Rectal smooth muscle tissue (tissue), 1 donor: ENCODE data around the gene MICALL2.

ENCODE experiments used
- H3K27ac ChIP-seq: one replicate; pipeline ENCODE4 v1.7.0; 2013; ENCODE audit warnings: low read depth, low read length, inconsistent platforms
- H3K27me3 ChIP-seq: one replicate; pipeline ENCODE4 v1.7.0; 2013; ENCODE audit warnings: low read length; ENCODE audit not compliant: control insufficient read depth, insufficient read depth
- H3K36me3 ChIP-seq: one replicate; pipeline ENCODE4 v1.7.0; 2013; ENCODE audit warnings: low read length; ENCODE audit not compliant: control insufficient read depth, insufficient read depth
- H3K4me1 ChIP-seq: one replicate; pipeline ENCODE4 v1.7.0; 2013; ENCODE audit warnings: low read length; ENCODE audit not compliant: control insufficient read depth, insufficient read depth
- H3K4me3 ChIP-seq: one replicate; pipeline ENCODE4 v1.7.0; 2013; ENCODE audit warnings: low read length
- H3K9ac ChIP-seq: one replicate; pipeline ENCODE4 v1.7.0; 2013; ENCODE audit warnings: low read length

The MICALL2 gene

DNA sequence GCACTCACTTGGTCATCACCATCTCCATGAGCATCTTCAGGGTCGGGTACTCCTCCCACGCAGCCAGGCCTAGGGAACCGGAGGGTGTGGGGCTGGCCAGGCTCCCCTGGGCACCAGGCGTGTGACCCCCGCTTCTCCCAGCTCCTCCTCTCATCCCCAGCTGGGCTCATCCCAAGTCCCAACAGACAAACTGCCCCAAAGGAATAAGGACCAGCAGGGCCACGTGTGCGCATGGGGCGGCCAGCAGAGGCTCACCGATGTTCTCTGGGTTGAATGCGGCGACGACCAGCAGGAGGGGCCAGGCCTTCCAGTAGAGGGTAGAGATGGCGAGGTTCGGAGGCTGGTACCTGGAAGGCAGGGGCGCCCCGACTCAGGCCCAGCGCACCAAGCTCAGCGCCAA is 30.1 kb upstream of the MICALL2 start:
- Histone ChIP-seq H3K27me3 (no peaks in the 10 kb centered on the region), H3K4me1 (no peaks in the 10 kb centered on the region), H3K9ac (no peak overlapping the region), H3K36me3 (peaks cover 47% of the 10 kb centered on the region), H3K4me3 (no peak overlapping the region), H3K27ac (no peak overlapping the region)

GRCh38 chr7:1488016-1488415 is 28.7 kb upstream of the MICALL2 start:
- no peaks in the 10 kb centered on the region for H3K4me1 ChIP-seq
- peaks cover 55% of the 10 kb centered on the region for H3K36me3 ChIP-seq
- H3K27me3 ChIP-seq = no peaks in the 10 kb centered on the region
- no peak overlapping the region for H3K4me3 ChIP-seq
- no peak overlapping the region for H3K9ac ChIP-seq
- no peak overlapping the region for H3K27ac ChIP-seq

DNA sequence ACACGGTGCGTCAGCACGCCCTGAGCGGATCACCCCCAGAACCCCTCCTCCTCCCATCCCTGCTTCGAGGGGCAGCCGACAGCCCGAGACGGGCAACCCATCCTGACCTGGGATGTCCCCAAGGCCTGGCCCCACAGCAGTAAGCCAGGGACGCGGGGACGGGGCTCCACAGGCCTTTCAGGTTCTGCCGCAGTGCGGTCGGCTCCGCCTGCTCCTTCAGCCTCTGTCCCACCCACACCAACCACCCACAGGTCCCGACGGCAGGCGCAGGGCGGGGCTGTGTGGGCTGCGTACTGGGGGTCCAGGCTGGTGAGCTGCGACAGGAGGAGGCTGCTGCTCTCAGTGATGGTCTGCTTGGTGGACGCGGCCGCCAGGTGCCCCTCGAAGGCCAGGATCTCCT is 28.2 kb upstream of the MICALL2 start:
- H3K4me3 ChIP-seq = no peak overlapping the region
- H3K9ac ChIP-seq = no peak overlapping the region
- H3K27me3 ChIP-seq = no peaks in the 10 kb centered on the region
- H3K36me3 ChIP-seq = peaks cover 60% of the 10 kb centered on the region
- no peak overlapping the region for H3K27ac ChIP-seq
- no peaks in the 10 kb centered on the region for H3K4me1 ChIP-seq

- Histone ChIP-seq H3K36me3 (peaks cover 55% of the 10 kb centered on the region), H3K4me1 (no peaks in the 10 kb centered on the region), H3K27ac (no peak overlapping the region), H3K9ac (no peak overlapping the region), H3K4me3 (no peak overlapping the region), H3K27me3 (no peaks in the 10 kb centered on the region)
These were observed 27.3 kb upstream of the MICALL2 start for GRCh38 chr7:1486571-1486970.

DNA sequence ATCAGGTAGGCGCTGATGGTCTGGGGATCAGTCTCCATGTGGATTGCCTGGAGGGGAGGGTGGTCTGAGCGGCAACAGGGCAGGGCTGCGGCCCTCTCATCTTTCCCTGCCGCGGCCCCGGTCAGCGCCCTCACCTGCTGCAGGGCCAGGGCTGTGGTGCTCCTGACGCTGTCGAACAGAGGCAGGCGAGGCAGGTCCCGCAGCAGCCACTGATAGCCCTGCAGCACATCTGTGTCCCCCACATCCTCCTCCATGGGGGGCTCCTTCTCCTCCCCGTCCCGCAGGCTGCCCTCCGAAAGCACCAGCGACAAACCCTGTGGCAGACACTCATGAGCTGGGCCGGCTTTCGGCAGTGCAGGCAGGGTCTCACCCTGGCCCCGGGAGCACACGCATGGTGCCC is 25.9 kb upstream of the MICALL2 start:
- Histone ChIP-seq H3K36me3 (peaks cover 45% of the 10 kb centered on the region), H3K9ac (no peak overlapping the region), H3K27me3 (no peaks in the 10 kb centered on the region), H3K27ac (no peak overlapping the region), H3K4me3 (no peak overlapping the region), H3K4me1 (no peaks in the 10 kb centered on the region)

DNA sequence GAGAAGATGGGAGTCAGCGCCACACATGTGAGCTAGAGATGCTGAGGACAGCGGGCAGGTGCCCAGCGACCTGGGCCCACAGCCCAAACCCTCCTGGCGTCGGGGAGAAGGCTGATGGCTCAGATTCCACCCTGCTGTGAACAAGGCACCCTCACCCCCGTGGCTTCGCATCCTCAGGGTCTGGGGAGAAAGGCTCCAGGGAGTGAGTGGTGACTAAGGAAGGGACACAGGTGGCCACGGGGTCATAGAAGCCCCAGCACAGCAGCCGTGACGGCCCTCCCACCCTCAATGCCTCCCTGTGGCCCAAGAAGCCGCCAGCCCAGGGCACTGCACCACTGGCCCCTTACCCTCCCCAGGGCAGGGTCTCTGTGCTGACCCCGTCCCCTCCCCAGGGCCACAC is 25.3 kb upstream of the MICALL2 start:
- H3K9ac ChIP-seq = no peak overlapping the region
- no peak overlapping the region for H3K4me3 ChIP-seq
- no peaks in the 10 kb centered on the region for H3K27me3 ChIP-seq
- no peaks in the 10 kb centered on the region for H3K4me1 ChIP-seq
- no peak overlapping the region for H3K27ac ChIP-seq
- H3K36me3 ChIP-seq = peaks cover 40% of the 10 kb centered on the region

GRCh38 chr7:1483536-1484505 is 24.6 kb upstream of the MICALL2 start:
- no peaks in the 10 kb centered on the region for H3K27me3 ChIP-seq
- no peak overlapping the region for H3K27ac ChIP-seq
- H3K36me3 ChIP-seq = peaks cover 36% of the 10 kb centered on the region
- no peaks in the 10 kb centered on the region for H3K4me1 ChIP-seq
- H3K9ac ChIP-seq = no peak overlapping the region
- H3K4me3 ChIP-seq = no peak overlapping the region

GRCh38 chr7:1483079-1483478 is 23.8 kb upstream of the MICALL2 start:
- no peak overlapping the region for H3K9ac ChIP-seq
- H3K4me1 ChIP-seq = no peaks in the 10 kb centered on the region
- H3K36me3 ChIP-seq = peaks cover 33% of the 10 kb centered on the region
- H3K27me3 ChIP-seq = no peaks in the 10 kb centered on the region
- no peak overlapping the region for H3K27ac ChIP-seq
- H3K4me3 ChIP-seq = no peak overlapping the region

DNA sequence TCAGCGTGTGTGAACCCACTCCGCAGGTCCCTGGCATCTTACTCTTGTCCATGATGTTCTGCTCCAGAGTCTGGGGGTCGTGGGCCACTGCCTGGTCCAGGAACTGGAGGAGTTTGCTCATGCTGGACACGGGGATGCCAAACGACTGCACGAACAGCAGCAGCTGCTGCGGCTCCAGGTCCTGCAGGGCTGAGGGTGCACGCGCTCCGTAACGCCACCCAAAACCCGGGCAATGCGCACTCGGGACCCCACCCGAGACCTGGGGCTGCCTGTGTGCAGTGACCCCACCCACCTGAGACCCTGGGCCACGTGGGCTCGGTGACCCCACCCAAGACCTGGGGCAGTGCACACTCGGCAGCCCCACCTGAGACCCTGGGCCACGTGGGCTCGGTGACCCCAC is 22.0 kb upstream of the MICALL2 start:
- H3K9ac ChIP-seq = no peak overlapping the region
- no peaks in the 10 kb centered on the region for H3K4me1 ChIP-seq
- no peak overlapping the region for H3K4me3 ChIP-seq
- no peaks in the 10 kb centered on the region for H3K27me3 ChIP-seq
- H3K27ac ChIP-seq = no peak overlapping the region
- H3K36me3 ChIP-seq = peaks cover 35% of the 10 kb centered on the region

DNA sequence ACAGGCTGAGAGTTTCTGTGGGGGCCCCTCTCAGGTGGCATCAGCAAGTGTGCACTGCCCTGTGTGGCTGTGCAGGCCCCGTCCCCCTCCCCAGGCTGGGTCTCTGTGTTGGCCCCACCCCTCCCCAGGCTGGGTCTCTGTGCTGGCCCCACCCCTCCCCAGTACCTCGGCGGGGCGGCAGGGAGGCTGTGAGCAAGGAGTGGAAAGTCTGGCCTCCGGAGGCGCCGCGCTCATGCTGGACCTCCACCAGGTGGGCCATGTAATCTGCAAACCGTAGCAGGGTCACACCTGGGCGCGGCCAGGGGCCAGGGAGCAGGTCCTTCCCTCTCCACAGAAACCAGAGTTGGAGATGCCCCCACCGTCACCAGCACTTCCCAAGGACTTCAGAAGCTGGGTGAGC is 21.4 kb upstream of the MICALL2 start:
- Histone ChIP-seq H3K27ac (no peak overlapping the region), H3K36me3 (peaks cover 35% of the 10 kb centered on the region)

DNA sequence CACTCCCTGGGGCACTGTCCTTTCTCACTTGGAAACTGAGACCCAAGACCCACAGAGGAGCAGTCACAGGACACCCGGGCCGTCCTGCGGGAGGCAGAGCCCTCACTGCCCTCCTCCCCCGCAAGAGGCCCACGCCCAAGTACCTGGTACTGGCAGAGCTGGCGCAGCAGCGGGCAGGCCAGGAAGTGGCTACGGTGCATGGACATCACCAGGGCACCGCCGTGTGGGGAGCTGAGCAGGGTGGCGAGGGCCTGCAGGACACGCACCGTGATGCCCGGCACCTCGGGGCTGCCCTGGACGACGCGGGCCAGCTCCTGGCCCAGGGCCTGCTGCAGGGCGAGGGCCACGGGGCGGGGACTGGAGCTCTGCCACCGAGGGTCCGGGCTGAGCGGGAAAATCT is 20.0 kb upstream of the MICALL2 start:
- Histone ChIP-seq H3K4me1 (no peaks in the 10 kb centered on the region), H3K27me3 (no peaks in the 10 kb centered on the region), H3K36me3 (peaks cover 28% of the 10 kb centered on the region), H3K27ac (no peak overlapping the region), H3K9ac (no peak overlapping the region), H3K4me3 (no peak overlapping the region)

More for the DNA sequence above, 21.4 kb upstream of the MICALL2 start:
- no peaks in the 10 kb centered on the region for H3K4me1 ChIP-seq
- H3K9ac ChIP-seq = no peak overlapping the region
- no peaks in the 10 kb centered on the region for H3K27me3 ChIP-seq
- H3K4me3 ChIP-seq = no peak overlapping the region

DNA sequence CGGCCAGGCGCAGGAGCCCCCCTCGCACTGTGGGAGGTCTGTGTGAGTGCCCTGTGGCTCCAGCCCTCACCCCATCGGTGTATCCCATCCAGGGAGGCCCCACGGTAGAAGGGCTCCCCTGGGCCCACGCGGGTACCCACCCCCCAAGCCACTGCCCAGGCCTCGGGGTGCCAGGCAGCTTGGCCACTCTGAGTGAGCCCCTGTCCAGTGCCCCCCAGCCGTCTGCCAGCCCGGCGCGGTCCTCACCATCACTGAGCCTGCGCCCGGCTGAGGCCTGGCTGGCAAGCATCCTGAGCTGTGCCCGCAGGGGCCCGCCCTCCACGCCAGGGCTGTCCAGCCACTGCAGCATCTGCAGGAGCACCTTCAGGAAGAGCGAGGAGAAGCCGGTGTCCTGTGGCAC is 19.2 kb upstream of the MICALL2 start:
- no peak overlapping the region for H3K9ac ChIP-seq
- H3K27ac ChIP-seq = no peak overlapping the region
- peaks cover 23% of the 10 kb centered on the region for H3K36me3 ChIP-seq
- no peak overlapping the region for H3K4me3 ChIP-seq
- H3K4me1 ChIP-seq = no peaks in the 10 kb centered on the region
- no peaks in the 10 kb centered on the region for H3K27me3 ChIP-seq

GRCh38 chr7:1476859-1477258 is 17.6 kb upstream of the MICALL2 start:
- H3K36me3 ChIP-seq = peaks cover 12% of the 10 kb centered on the region
- H3K9ac ChIP-seq = no peak overlapping the region
- H3K4me1 ChIP-seq = no peaks in the 10 kb centered on the region

More at GRCh38 chr7:1476859-1477258, 17.6 kb upstream of the MICALL2 start:
- Histone ChIP-seq H3K4me3 (no peak overlapping the region), H3K27ac (no peak overlapping the region), H3K27me3 (no peaks in the 10 kb centered on the region)
